Endodermal cell (in vitro differentiated cells): Measurements from ENCODE around the gene RMDN3. TPM values are rescaled to one million over a fixed set of nuclear protein-coding genes. Genes with fewer than 3 reads are reported as not detected.

Source experiments
- DNase-seq: peaks from one replicate; pipeline ENCODE4 v3.0.0-alpha.2; 2017
- H3K27ac ChIP-seq: 2 replicates; pipeline ENCODE4 v1.5.1; 2013; ENCODE audit warnings: mild to moderate bottlenecking, low read depth, low read length, moderate library complexity
- H3K27me3 ChIP-seq: 2 replicates; pipeline ENCODE4 v1.6.1; 2013; ENCODE audit warnings: mild to moderate bottlenecking, low read length, moderate library complexity; ENCODE audit not compliant: insufficient read depth, control insufficient read depth, poor library complexity, severe bottlenecking
- H3K36me3 ChIP-seq: 2 replicates; pipeline ENCODE4 v1.7.0; 2013; ENCODE audit warnings: mild to moderate bottlenecking, low read length, moderate library complexity; ENCODE audit not compliant: control insufficient read depth, insufficient read depth
- H3K4me1 ChIP-seq: one replicate; pipeline ENCODE4 v1.7.0; 2013; ENCODE audit warnings: low read length; ENCODE audit not compliant: control insufficient read depth, insufficient read depth
- H3K4me3 ChIP-seq: 2 replicates; pipeline ENCODE4 v1.5.1; 2013; ENCODE audit warnings: mild to moderate bottlenecking, low read length, moderate library complexity
- H3K9ac ChIP-seq: 2 replicates; pipeline ENCODE4 v1.6.1; 2013; ENCODE audit warnings: mild to moderate bottlenecking, low read length, moderate library complexity; ENCODE audit not compliant: poor library complexity, severe bottlenecking; ENCODE audit errors: extremely low read depth
- H3K9me3 ChIP-seq: 2 replicates; pipeline ENCODE4 v1.6.1; 2013; ENCODE audit warnings: mild to moderate bottlenecking, low read length, moderate library complexity; ENCODE audit not compliant: control insufficient read depth
- H3K27ac Mint-ChIP-seq: 2 replicates; pipeline ENCODE4 v1.8.0; 2020; ENCODE audit warnings: mixed read lengths
- H3K27me3 Mint-ChIP-seq: 2 replicates; pipeline ENCODE4 v1.8.0; 2021; ENCODE audit warnings: mild to moderate bottlenecking, mixed read lengths; ENCODE audit not compliant: insufficient read depth
- H3K36me3 Mint-ChIP-seq: 2 replicates; pipeline ENCODE4 v1.8.0; 2020; ENCODE audit warnings: low read depth, mixed read lengths
- H3K4me1 Mint-ChIP-seq: 2 replicates; pipeline ENCODE4 v1.8.0; 2020; ENCODE audit warnings: mixed read lengths
- H3K4me3 Mint-ChIP-seq: 2 replicates; pipeline ENCODE4 v1.8.0; 2020; ENCODE audit warnings: mild to moderate bottlenecking, moderate library complexity, mixed read lengths
- H3K9me3 Mint-ChIP-seq: 2 replicates; pipeline ENCODE4 v1.8.0; 2020; ENCODE audit warnings: mild to moderate bottlenecking, mixed read lengths
- WGBS, 2 experiments: methylation state at CpG; one replicate each; pipeline versions ENCODE4 v1.1.5 to v1.1.7; 2013; ENCODE audit warnings: missing lambda C conversion rate in 2 of 2, mixed read lengths in 1 of 2; ENCODE audit not compliant: insufficient coverage in 1 of 2, insufficient read length in 1 of 2; 5-methylcytosine and 5-hydroxymethylcytosine counted together
- total RNA-seq, 2 donors: library from RNA; stranded (reverse); fragmentation: NEBNext Ultra II Directional in 1 of 2; extraction: Animal tissue kit (Norgen Biotek cat#: 25700) in 1 of 2; gene quantifications; 2 replicates in 1 of 2; 3 replicates in 1 of 2; pipeline ENCODE4 v1.2.1, GENCODE V29; 2021
- TF ChIP-seq, protein P1 (sequence below): fragments of 200-600 bp; sonication (generic); conservative IDR thresholded peaks from 2 replicates; pipeline ENCODE4 v1.5.0; 2021; ENCODE audit warnings: antibody characterized with exemption, mild to moderate bottlenecking

The RMDN3 gene
- total RNA-seq, 2 donors from 2014 or later, result 15.7 to 23.5 TPM

DNA sequence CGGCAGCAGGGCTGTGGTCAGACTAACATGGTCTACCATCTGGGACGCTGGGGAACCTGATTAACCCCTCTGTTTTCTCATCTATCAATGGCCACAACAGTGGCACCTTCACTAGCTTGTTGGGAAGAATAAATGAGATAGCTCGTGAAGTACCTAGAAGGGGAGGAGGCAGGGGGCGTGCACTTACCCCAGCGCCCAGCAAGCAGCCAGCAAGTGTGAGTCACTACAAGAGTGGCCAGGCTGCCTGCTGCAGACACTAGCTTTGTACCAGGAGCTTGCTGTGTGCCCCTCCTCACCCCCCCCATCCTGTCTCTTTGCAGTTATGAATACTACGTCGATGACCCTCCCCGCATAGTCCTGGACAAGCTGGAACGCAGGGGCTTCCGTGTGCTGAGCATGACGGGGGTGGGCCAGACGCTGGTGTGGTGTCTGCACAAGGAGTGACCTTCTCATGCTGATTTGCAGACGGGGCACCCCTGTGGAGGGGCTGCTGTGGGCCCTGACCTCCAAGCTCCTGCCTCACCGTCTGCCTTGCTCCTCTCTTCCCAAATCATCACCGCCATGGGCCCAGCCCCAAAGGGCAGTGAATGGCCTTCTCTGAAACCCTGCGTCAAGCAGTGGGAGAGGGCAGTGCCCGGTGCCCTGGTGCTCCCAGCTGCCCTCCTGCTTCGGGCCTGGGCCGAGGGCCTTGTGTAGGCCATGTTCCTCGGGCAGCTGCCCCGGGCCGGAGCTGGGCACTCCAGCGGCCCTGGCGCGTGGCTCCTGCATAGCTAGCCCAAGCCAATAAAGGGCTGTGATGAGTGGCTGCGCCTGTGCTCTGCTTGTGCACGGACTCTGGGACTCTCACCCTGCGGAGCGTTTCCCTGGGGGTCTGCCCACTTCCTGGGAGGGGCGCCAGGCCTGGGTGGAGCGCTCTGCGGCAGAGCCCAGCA, 12.1 kb upstream of the RMDN3 start:
- WGBS, 2 experiments, result 74 to 85% methylated on average over 15 to 32 of the region's 32 CpGs
- H3K27me3 ChIP-seq, result no peaks in the 10 kb centered on the region
- H3K9me3 Mint-ChIP-seq, result no peaks in the 10 kb centered on the region
- H3K4me1 ChIP-seq, result peaks cover 8% of the 10 kb centered on the region
- no peak overlapping the region for H3K9ac ChIP-seq
- no peaks in the 10 kb centered on the region for H3K27me3 Mint-ChIP-seq
- TF ChIP-seq, protein P1, sequence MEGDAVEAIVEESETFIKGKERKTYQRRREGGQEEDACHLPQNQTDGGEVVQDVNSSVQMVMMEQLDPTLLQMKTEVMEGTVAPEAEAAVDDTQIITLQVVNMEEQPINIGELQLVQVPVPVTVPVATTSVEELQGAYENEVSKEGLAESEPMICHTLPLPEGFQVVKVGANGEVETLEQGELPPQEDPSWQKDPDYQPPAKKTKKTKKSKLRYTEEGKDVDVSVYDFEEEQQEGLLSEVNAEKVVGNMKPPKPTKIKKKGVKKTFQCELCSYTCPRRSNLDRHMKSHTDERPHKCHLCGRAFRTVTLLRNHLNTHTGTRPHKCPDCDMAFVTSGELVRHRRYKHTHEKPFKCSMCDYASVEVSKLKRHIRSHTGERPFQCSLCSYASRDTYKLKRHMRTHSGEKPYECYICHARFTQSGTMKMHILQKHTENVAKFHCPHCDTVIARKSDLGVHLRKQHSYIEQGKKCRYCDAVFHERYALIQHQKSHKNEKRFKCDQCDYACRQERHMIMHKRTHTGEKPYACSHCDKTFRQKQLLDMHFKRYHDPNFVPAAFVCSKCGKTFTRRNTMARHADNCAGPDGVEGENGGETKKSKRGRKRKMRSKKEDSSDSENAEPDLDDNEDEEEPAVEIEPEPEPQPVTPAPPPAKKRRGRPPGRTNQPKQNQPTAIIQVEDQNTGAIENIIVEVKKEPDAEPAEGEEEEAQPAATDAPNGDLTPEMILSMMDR, result no peak
- peaks cover 6% of the 10 kb centered on the region for H3K36me3 ChIP-seq
- H3K27ac Mint-ChIP-seq, result no peak overlapping the region
- H3K9me3 ChIP-seq, result no peaks in the 10 kb centered on the region
- DNase-seq, result peak; percentile 82
- no peak overlapping the region for H3K4me3 Mint-ChIP-seq
- peak overlapping the region; percentile 72 for H3K27ac ChIP-seq
- peaks cover 2% of the 10 kb centered on the region for H3K36me3 Mint-ChIP-seq
- H3K4me1 Mint-ChIP-seq, result peaks cover 21% of the 10 kb centered on the region
- H3K4me3 ChIP-seq, result no peak overlapping the region

DNA sequence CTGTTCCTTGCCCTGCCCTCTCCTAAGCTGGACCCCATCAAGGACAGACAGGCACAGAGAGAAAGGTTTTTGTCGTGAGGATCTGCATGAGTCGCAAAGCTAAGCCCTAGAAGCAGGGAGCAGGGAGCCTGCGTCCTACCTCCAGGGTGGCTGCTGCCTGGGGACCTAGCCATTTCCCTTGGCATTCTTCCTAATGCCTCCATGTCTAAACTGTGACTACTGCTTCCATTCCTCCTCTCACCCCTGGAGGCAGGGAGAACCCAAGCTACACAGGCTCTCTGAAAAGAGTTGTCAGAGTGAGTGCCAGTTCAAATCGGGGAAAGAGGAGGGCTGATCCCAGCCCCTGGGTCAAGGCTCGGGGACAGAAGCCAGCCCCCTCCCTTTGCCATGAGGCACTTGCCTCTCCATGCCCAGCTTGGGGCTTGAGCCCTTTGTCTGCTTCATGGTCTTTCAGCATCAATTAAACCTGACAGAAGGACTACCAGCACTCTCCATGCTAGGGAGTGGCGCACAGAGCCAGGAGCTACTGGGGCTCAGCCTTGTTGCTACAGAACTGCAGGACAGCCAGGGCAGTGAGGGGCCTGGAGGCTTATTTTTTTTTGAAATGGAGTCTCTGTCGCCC, 11.3 kb upstream of the RMDN3 start:
- Mint-ChIP-seq H3K4me1 (peaks cover 21% of the 10 kb centered on the region), H3K4me3 (no peak overlapping the region), H3K36me3 (no peaks in the 10 kb centered on the region), H3K9me3 (no peaks in the 10 kb centered on the region), H3K27ac (no peak overlapping the region), H3K27me3 (no peaks in the 10 kb centered on the region)
- TF ChIP-seq, protein P1, result no peak
- H3K9ac ChIP-seq, result no peak overlapping the region
- DNase-seq, result no peak
- peak overlapping the region; percentile 72 for H3K27ac ChIP-seq
- peaks cover 8% of the 10 kb centered on the region for H3K4me1 ChIP-seq
- H3K27me3 ChIP-seq, result no peaks in the 10 kb centered on the region
- H3K36me3 ChIP-seq, result peaks cover 6% of the 10 kb centered on the region
- H3K9me3 ChIP-seq, result no peaks in the 10 kb centered on the region
- no peak overlapping the region for H3K4me3 ChIP-seq
- WGBS, 2 experiments, result 64 to 79% methylated on average over 3 to 7 of the region's 7 CpGs

DNA sequence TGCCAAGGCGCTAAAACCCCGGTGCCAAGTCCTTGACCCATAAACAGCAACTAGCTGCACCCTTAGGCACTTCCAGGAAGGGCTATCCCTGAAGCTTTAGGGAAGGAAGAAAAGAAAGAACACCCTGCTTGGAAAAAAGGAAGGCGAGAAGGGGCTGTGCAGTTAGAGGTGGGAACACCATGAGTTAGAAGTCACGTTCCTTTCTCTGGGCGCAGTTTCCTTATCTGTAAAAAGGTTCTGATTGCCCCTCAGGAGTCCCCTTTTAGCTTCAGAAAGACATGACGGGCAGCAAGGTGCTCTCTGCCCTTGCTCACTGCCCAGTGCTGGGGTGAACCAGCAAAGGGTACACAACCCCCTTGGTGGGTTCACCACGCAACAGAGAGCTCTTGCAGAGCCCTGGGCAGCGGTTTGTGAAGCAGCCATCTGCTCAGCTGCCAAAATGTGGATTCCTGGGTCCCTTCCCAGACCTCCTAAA, 9.6 kb upstream of the RMDN3 start:
- H3K27ac ChIP-seq, result no peak overlapping the region
- peaks cover 8% of the 10 kb centered on the region for H3K4me1 ChIP-seq
- Mint-ChIP-seq H3K4me3 (peak overlapping the region; percentile 69), H3K4me1 (peaks cover 21% of the 10 kb centered on the region), H3K27ac (peak overlapping the region; percentile 90), H3K36me3 (no peaks in the 10 kb centered on the region), H3K27me3 (no peaks in the 10 kb centered on the region), H3K9me3 (no peaks in the 10 kb centered on the region)
- WGBS, 2 experiments, result 46 to 56% methylated on average over 7 to 8 of the region's 8 CpGs
- no peaks in the 10 kb centered on the region for H3K27me3 ChIP-seq
- peak overlapping the region; percentile 85 for H3K4me3 ChIP-seq
- no peak for DNase-seq
- peak overlapping the region; percentile 58 for H3K9ac ChIP-seq
- H3K36me3 ChIP-seq, result peaks cover 6% of the 10 kb centered on the region
- H3K9me3 ChIP-seq, result no peaks in the 10 kb centered on the region
- TF ChIP-seq, protein P1, result no peak
